HCT116 (cell line): Measurements from ENCODE around the gene UGT1A7. TPM values are rescaled to one million over a fixed set of nuclear protein-coding genes. Genes with fewer than 3 reads are reported as not detected.

Experiments used
- ATAC-seq: fragments of 200-7000 bp; cut with Tn5 transposase; 2 replicates; pipeline ENCODE4 v1.9.1; 2020; ENCODE audit warnings: mild to moderate bottlenecking, moderate library complexity
- BruUV-seq: library from RNA; stranded (reverse); fragments of 400-500 nt; replicated peaks from 2 replicates; lab custom pipeline; 2021; lab: Mats Ljungman, UMichigan
- CTCF ChIA-PET: fragments of 300-600 bp; sonication (Branson Sonifier 250); formaldehyde crosslinking; loops from one replicate; lab custom pipeline; 2021; ENCODE audit warnings: antibody characterized with exemption; lab: Charles Lee
- POLR2A ChIA-PET: fragments of 300-600, 350-600 bp; sonication (Branson Sonifier 250); formaldehyde crosslinking; loops from one replicate; lab custom pipeline; 2021; ENCODE audit warnings: antibody characterized with exemption; lab: Charles Lee
- RAD21 ChIA-PET, 2 experiments: fragments of 300-600 bp; sonication (Branson Sonifier 250); formaldehyde crosslinking; loops; one replicate each; lab custom pipeline; 2023; ENCODE audit warnings: low total read pairs in 2 of 2; ENCODE audit not compliant: uncharacterized antibody in 2 of 2, unreplicated experiment in 2 of 2, low non-redundant PET in 1 of 2; lab: Charles Lee
- DNase-seq: peaks from one replicate; pipeline ENCODE4 v3.0.0-alpha.2; 2010; ENCODE audit warnings: low read depth, low spot score
- H2AFZ ChIP-seq: fragments of 200-600 bp; shearing (Covaris generic), sonication (generic); 2 replicates; pipeline ENCODE4 v1.6.1; 2017; ENCODE audit warnings: low read depth, mixed run types, mixed read lengths, antibody characterized with exemption, low read length; ENCODE audit not compliant: poor library complexity, severe bottlenecking
- H3K27ac ChIP-seq: 2 replicates; pipeline ENCODE4 v1.5.1; 2012; ENCODE audit warnings: low read depth, low read length
- H3K27me3 ChIP-seq: fragments of 200-600 bp; sonication (generic); 2 replicates; pipeline ENCODE4 v1.6.1; 2016; ENCODE audit warnings: mixed run types, low read length, mixed read lengths; ENCODE audit not compliant: insufficient read depth
- H3K36me3 ChIP-seq, 2 experiments: fragments of 200-500 bp in 1 of 2; fragments of 200-600 bp in 1 of 2; sonication (Bioruptor generic) in 1 of 2; sonication (generic) in 1 of 2; 2 replicates each; pipeline versions ENCODE4 v1.5.1 to v1.6.1; 2014 to 2016; ENCODE audit warnings: low read length in 2 of 2, inconsistent platforms in 1 of 2, mixed read lengths in 1 of 2, mixed run types in 1 of 2; ENCODE audit not compliant: insufficient read depth in 2 of 2, control insufficient read depth in 1 of 2
- H3K4me1 ChIP-seq, 2 experiments: fragments of 200-600 bp in 1 of 2; sonication (generic) in 1 of 2; 2 replicates each; pipeline versions ENCODE4 v1.5.1 to v1.6.1; 2012 to 2017; ENCODE audit warnings: low read length in 2 of 2, inconsistent platforms in 1 of 2, mild to moderate bottlenecking in 1 of 2, mixed read lengths in 1 of 2, mixed run types in 1 of 2, moderate library complexity in 1 of 2; ENCODE audit not compliant: insufficient read depth in 2 of 2, control insufficient read depth in 1 of 2
- H3K4me2 ChIP-seq: fragments of 200-600 bp; sonication (generic); 2 replicates; pipeline ENCODE4 v1.6.1; 2017; ENCODE audit warnings: mixed run types, low read length, mixed read lengths
- H3K4me3 ChIP-seq, 2 experiments: fragments of 200-600 bp in 1 of 2; sonication (generic) in 1 of 2; replicated peaks in 1 of 2; 2 replicates each; pipeline ENCODE4 v1.5.1; 2011 to 2016; ENCODE audit warnings: low read length in 2 of 2, control low read depth in 1 of 2, low read depth in 1 of 2, mild to moderate bottlenecking in 1 of 2, mixed read lengths in 1 of 2, mixed run types in 1 of 2
- H3K79me2 ChIP-seq: fragments of 200-600 bp; sonication (generic); 2 replicates; pipeline ENCODE4 v1.6.1; 2017; ENCODE audit warnings: mild to moderate bottlenecking, mixed run types, low read length, moderate library complexity, mixed read lengths; ENCODE audit not compliant: insufficient read depth
- H3K9ac ChIP-seq: fragments of 200-600 bp; sonication (generic); 2 replicates; pipeline ENCODE4 v1.6.1; 2016; ENCODE audit warnings: low read length, mixed read lengths
- H3K9me2 ChIP-seq: fragments of 200-600 bp; sonication (generic), shearing (Covaris generic); 2 replicates; pipeline ENCODE4 v1.6.1; 2017; ENCODE audit warnings: mixed run types, mild to moderate bottlenecking, moderate library complexity; ENCODE audit not compliant: insufficient read depth
- H3K9me3 ChIP-seq, 2 experiments: fragments of 200-500 bp in 1 of 2; fragments of 200-600 bp in 1 of 2; sonication (Bioruptor generic) in 1 of 2; sonication (generic) in 1 of 2; 2 replicates each; pipeline ENCODE4 v1.6.1; 2014 to 2017; ENCODE audit warnings: low read length in 2 of 2, mixed read lengths in 2 of 2, inconsistent platforms in 1 of 2, low read depth in 1 of 2, mild to moderate bottlenecking in 1 of 2, mixed run types in 1 of 2, moderate library complexity in 1 of 2; ENCODE audit not compliant: control insufficient read depth in 1 of 2, insufficient read depth in 1 of 2
- H4K20me1 ChIP-seq: fragments of 200-600 bp; sonication (generic), shearing (Covaris generic); 2 replicates; pipeline ENCODE4 v1.6.1; 2017; ENCODE audit warnings: mixed run types, mild to moderate bottlenecking, moderate library complexity; ENCODE audit not compliant: insufficient read depth
- ATF3 ChIP-seq: IDR thresholded peaks from 2 replicates; pipeline ENCODE4 v1.6.1; 2012
- CBX3 ChIP-seq: IDR thresholded peaks from 2 replicates; pipeline ENCODE4 v1.6.1; 2012; ENCODE audit warnings: low read depth
- CTCF ChIP-seq, 3 experiments: fragments of 200-600 bp in 1 of 3; sonication (generic) in 1 of 3; IDR thresholded peaks in 2 of 3; conservative IDR thresholded peaks in 1 of 3; 2 replicates each; pipeline ENCODE4 v1.5.1; 2012 to 2017; ENCODE audit warnings: low read depth in 2 of 3, low read length in 2 of 3, antibody characterized with exemption in 1 of 3, borderline replicate concordance in 1 of 3, control low read depth in 1 of 3, mild to moderate bottlenecking in 1 of 3, mixed read lengths in 1 of 3, mixed run types in 1 of 3, moderate library complexity in 1 of 3; ENCODE audit not compliant: insufficient read depth in 1 of 3
- ELF1 ChIP-seq: IDR thresholded peaks from 2 replicates; pipeline ENCODE4 v1.6.1; 2012; ENCODE audit warnings: low read depth, borderline replicate concordance
- EZH2 ChIP-seq: fragments of 200-600 bp; sonication (generic); IDR thresholded peaks from 2 replicates; pipeline ENCODE4 v1.6.1; 2017; ENCODE audit warnings: antibody characterized with exemption, mixed run types
- EZH2phosphoT487 ChIP-seq: fragments of 200-600 bp; IDR thresholded peaks from 2 replicates; pipeline ENCODE4 v1.6.1; 2018; ENCODE audit warnings: antibody characterized with exemption, borderline replicate concordance
- JUND ChIP-seq: IDR thresholded peaks from 2 replicates; pipeline ENCODE4 v1.6.1; 2012
- MAX ChIP-seq: IDR thresholded peaks from 2 replicates; pipeline ENCODE4 v1.6.1; 2012
- POLR2A ChIP-seq: IDR thresholded peaks from 2 replicates; pipeline ENCODE4 v1.7.0; 2011; ENCODE audit warnings: borderline replicate concordance; ENCODE audit not compliant: insufficient read depth, insufficient read length; ENCODE audit errors: extremely low read depth
- POLR2AphosphoS5 ChIP-seq: IDR thresholded peaks from 2 replicates; pipeline ENCODE4 v1.6.1; 2011; ENCODE audit warnings: mild to moderate bottlenecking, low read depth, low read length, moderate library complexity
- REST ChIP-seq: IDR thresholded peaks from 2 replicates; pipeline ENCODE4 v1.6.1; 2012; ENCODE audit warnings: low read depth
- SIN3A ChIP-seq: IDR thresholded peaks from 2 replicates; pipeline ENCODE4 v1.6.1; 2012; ENCODE audit warnings: low read depth
- SRF ChIP-seq: IDR thresholded peaks from 2 replicates; pipeline ENCODE4 v1.6.1; 2012; ENCODE audit warnings: low read depth
- ZBTB33 ChIP-seq: IDR thresholded peaks from 2 replicates; pipeline ENCODE4 v1.6.1; 2011; ENCODE audit warnings: mild to moderate bottlenecking, low read length, moderate library complexity; ENCODE audit not compliant: insufficient replicate concordance; ENCODE audit errors: extremely low read depth
- intact Hi-C: fragments of 100-400 bp; cut with micrococcal nuclease; formaldehyde crosslinking; loops from 2 replicates; pipeline ENCODE4 v1.10.0; 2022
- total RNA-seq: library from RNA; stranded (reverse); gene quantifications from one replicate; pipeline ENCODE4 v1.2.1, GENCODE V29; 2021; ENCODE audit not compliant: unreplicated experiment

UGT1A7 gene
- total RNA-seq, 1 experiment from 2014 or later: not detected

- no peak for TF ChIP-seq SIN3A
- no peak for TF ChIP-seq POLR2AphosphoS5
- no peak for TF ChIP-seq MAX
- TF ChIP-seq ZBTB33: no peak
- no peak for TF ChIP-seq REST
- no peak for TF ChIP-seq JUND
- TF ChIP-seq EZH2phosphoT487: no peak
- TF ChIP-seq ELF1: no peak
- TF ChIP-seq POLR2A: no peak
- TF ChIP-seq ATF3: no peak
- no peak for TF ChIP-seq SRF
- no peak for TF ChIP-seq CBX3
- TF ChIP-seq EZH2: no peak
- TF ChIP-seq CTCF (IDR thresholded peaks at IDR 0.05 in 2 of 3, conservative IDR thresholded peaks at IDR 0.05 in 1 of 3; ENCODE audit: borderline replicate concordance in 1 of 3, insufficient read depth in 1 of 3, low read depth in 2 of 3, low read length in 2 of 3): no peak
- BruUV-seq: no TSS peak
Observed at GRCh38 chr2:233779722-233780121, 98.0 kb downstream of the UGT1A7 start.

More at GRCh38 chr2:233779722-233780121, 98.0 kb downstream of the UGT1A7 start:
- CTCF ChIA-PET: no interaction called here
- no peaks in the 10 kb centered on the region for H3K9me3 ChIP-seq
- no peak overlapping the region for H3K4me2 ChIP-seq
- H3K79me2 ChIP-seq: no peaks in the 10 kb centered on the region
- no peak for DNase-seq
- H2AFZ ChIP-seq: no peak overlapping the region
- no peak overlapping the region for H3K9ac ChIP-seq
- no peaks in the 10 kb centered on the region for H3K4me1 ChIP-seq
- POLR2A ChIA-PET: no interaction called here
- H3K9me2 ChIP-seq: no peaks in the 10 kb centered on the region
- no peak overlapping the region for H3K27ac ChIP-seq
- intact Hi-C loops: no loop called here
- RAD21 ChIA-PET: no interaction called here
- H3K36me3 ChIP-seq: no peaks in the 10 kb centered on the region
- no peak for ATAC-seq
- no peak overlapping the region for H3K4me3 ChIP-seq
- no peaks in the 10 kb centered on the region for H4K20me1 ChIP-seq
- H3K27me3 ChIP-seq: no peaks in the 10 kb centered on the region
